Measurements from ENCODE around the gene IKZF2. TPM values are rescaled to one million over a fixed set of nuclear protein-coding genes. Genes with fewer than 3 reads are reported as not detected.
A peak's percentile ranks its signal among the peaks of the same experiment; 100 is the strongest.

The IKZF2 gene
- total RNA-seq, 1 experiment from 2014 or later, result 26.1 TPM

DNA sequence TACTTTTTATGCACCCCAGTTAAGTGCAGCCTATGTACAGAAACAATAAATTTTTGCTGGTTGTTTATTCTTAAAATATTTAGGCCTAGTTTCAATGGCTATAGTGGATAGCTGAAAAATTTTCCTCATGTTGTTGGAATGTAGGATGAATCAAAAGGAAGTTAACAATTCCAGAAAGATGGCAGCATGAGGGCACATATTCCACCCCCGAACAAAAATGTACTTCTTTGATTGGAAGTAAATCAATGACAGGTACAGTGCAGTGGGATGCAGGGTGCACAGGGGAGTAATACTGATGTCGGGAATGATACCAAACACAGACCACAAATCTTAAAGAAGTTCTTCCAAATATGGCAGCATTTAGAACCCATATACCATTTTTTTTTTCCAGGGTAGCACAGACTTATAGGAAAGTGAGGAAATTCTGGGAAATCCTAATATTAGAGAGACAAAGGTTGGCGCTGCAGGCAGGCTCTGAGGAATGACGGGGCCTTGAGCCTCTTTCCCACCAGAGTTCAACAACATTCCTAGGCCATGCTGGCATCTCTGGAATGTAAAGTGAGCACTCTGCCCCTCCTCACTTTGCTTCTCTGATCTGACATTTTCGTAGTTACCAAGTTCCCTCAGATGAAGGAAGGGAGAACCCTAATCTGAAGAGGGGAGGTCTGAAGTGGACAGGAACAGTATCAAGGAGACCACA lies 36.6 kb upstream of the IKZF2 start:
- TF ChIP-seq, protein P1, sequence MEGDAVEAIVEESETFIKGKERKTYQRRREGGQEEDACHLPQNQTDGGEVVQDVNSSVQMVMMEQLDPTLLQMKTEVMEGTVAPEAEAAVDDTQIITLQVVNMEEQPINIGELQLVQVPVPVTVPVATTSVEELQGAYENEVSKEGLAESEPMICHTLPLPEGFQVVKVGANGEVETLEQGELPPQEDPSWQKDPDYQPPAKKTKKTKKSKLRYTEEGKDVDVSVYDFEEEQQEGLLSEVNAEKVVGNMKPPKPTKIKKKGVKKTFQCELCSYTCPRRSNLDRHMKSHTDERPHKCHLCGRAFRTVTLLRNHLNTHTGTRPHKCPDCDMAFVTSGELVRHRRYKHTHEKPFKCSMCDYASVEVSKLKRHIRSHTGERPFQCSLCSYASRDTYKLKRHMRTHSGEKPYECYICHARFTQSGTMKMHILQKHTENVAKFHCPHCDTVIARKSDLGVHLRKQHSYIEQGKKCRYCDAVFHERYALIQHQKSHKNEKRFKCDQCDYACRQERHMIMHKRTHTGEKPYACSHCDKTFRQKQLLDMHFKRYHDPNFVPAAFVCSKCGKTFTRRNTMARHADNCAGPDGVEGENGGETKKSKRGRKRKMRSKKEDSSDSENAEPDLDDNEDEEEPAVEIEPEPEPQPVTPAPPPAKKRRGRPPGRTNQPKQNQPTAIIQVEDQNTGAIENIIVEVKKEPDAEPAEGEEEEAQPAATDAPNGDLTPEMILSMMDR (IDR thresholded peaks at IDR 0.05; ENCODE audit: unreplicated experiment), result no peak
- CTCF ChIA-PET, result no interaction called here
- peak; percentile 53 for DNase-seq
- H3K9me3 Mint-ChIP-seq (ENCODE audit: low read depth, unreplicated experiment), result no peaks in the 10 kb centered on the region
- peak overlapping the region; percentile 49 for H3K4me3 Mint-ChIP-seq (ENCODE audit: low read depth, unreplicated experiment)
- H3K4me1 Mint-ChIP-seq (ENCODE audit: low read depth, unreplicated experiment), result peaks cover 38% of the 10 kb centered on the region
- H3K36me3 Mint-ChIP-seq (ENCODE audit: insufficient read depth, unreplicated experiment), result peaks cover 5% of the 10 kb centered on the region
- no TSS peak for BruUV-seq (replicated peaks)
- intact Hi-C loops (cut with micrococcal nuclease; ENCODE audit: unreplicated experiment), result loop anchor here (2.0 kb wide), 1 partner anchor 51 kb away; no protein-coding TSS in a partner anchor
- H3K27ac Mint-ChIP-seq (ENCODE audit: unreplicated experiment), result peak overlapping the region; percentile 73
- no peaks in the 10 kb centered on the region for H3K27me3 Mint-ChIP-seq (ENCODE audit: unreplicated experiment)

DNA sequence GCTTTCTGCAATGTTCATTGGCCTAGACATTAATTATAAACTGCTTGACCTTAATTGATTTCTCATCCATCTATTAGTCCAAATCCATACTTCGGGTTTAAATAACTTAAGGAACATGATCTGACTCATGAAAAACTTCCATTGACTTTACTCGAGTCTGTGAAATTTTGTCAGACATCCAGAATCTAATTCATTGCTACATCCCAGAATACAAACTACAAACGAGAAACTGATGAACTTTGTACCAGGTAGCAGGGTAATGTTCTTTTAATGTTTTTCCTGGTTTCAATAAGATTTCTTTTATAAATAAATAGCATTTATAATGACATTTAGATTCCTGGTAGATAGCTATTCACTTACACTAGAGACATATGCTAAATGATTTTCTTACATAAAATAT lies 36.0 kb upstream of the IKZF2 start:
- Mint-ChIP-seq H3K4me1 (ENCODE audit: low read depth, unreplicated experiment) (peaks cover 38% of the 10 kb centered on the region), H3K4me3 (ENCODE audit: low read depth, unreplicated experiment) (no peak overlapping the region), H3K9me3 (ENCODE audit: low read depth, unreplicated experiment) (no peaks in the 10 kb centered on the region), H3K36me3 (ENCODE audit: insufficient read depth, unreplicated experiment) (peaks cover 5% of the 10 kb centered on the region), H3K27ac (ENCODE audit: unreplicated experiment) (peak overlapping the region; percentile 73), H3K27me3 (ENCODE audit: unreplicated experiment) (no peaks in the 10 kb centered on the region)
- intact Hi-C loops (cut with micrococcal nuclease; ENCODE audit: unreplicated experiment), result no loop called here
- TF ChIP-seq, protein P1 (IDR thresholded peaks at IDR 0.05; ENCODE audit: unreplicated experiment), result no peak
- DNase-seq, result no peak
- CTCF ChIA-PET, result no interaction called here
- BruUV-seq (replicated peaks), result no TSS peak

DNA sequence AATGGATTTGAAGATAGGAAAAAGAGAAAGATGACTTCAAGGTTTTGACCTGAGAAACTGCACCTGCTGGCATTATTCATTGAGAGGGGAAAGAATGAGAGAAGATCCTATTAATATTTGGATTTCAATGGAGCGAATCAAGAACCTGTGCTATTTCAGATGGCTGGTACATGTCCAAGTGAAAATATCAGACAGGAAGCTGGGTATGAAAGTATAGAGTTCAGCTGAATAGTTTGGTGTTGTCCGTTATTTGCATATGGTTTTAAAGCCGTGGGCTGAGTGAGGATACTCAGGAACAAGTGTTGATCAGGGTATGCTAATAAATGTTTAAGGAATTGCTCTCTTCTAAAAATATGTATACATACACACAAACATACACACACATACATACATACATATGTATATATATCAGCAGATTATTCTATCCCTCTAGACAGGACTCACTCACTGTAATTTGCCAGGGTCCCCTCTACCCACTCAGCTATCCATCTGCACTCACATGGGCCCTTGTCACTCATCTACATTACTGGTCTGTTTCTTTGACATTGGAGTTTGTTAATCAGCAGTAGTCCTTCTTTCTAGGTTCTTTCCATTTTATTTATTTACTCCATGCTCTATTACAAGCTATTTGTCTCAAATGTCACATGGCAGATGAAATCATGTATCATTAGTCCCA lies 33.9 kb upstream of the IKZF2 start:
- Mint-ChIP-seq H3K27me3 (ENCODE audit: unreplicated experiment) (no peaks in the 10 kb centered on the region), H3K9me3 (ENCODE audit: low read depth, unreplicated experiment) (no peaks in the 10 kb centered on the region), H3K4me1 (ENCODE audit: low read depth, unreplicated experiment) (peaks cover 38% of the 10 kb centered on the region), H3K36me3 (ENCODE audit: insufficient read depth, unreplicated experiment) (peaks cover 5% of the 10 kb centered on the region), H3K4me3 (ENCODE audit: low read depth, unreplicated experiment) (no peak overlapping the region), H3K27ac (ENCODE audit: unreplicated experiment) (no peak overlapping the region)
- DNase-seq, result no peak
- intact Hi-C loops (cut with micrococcal nuclease; ENCODE audit: unreplicated experiment), result no loop called here
- BruUV-seq (replicated peaks), result no TSS peak
- CTCF ChIA-PET, result no interaction called here
- TF ChIP-seq, protein P1 (IDR thresholded peaks at IDR 0.05; ENCODE audit: unreplicated experiment), result no peak

DNA sequence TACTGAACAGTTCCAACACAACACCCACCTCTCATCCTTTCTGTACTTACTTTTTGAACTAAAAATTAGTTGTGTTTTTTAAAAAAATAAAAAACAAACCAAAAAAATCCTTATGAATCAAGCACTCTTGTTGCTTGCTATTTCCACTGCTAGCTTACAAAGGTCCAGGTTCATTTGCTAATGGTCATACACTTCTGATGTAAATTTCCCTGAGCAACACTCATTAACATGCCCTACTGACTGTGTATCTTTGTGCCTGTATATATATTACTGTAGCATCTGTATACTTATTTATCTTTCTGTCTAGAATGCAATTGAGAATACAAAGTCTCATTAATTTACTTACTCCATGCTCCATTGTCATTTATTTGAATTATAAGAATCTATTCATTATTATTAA lies 30.3 kb upstream of the IKZF2 start:
- intact Hi-C loops (cut with micrococcal nuclease; ENCODE audit: unreplicated experiment), result no loop called here
- DNase-seq, result no peak
- no TSS peak for BruUV-seq (replicated peaks)
- TF ChIP-seq, protein P1 (IDR thresholded peaks at IDR 0.05; ENCODE audit: unreplicated experiment), result no peak
- Mint-ChIP-seq H3K4me1 (ENCODE audit: low read depth, unreplicated experiment) (peaks cover 35% of the 10 kb centered on the region), H3K36me3 (ENCODE audit: insufficient read depth, unreplicated experiment) (no peaks in the 10 kb centered on the region), H3K4me3 (ENCODE audit: low read depth, unreplicated experiment) (no peak overlapping the region), H3K27ac (ENCODE audit: unreplicated experiment) (no peak overlapping the region), H3K27me3 (ENCODE audit: unreplicated experiment) (no peaks in the 10 kb centered on the region), H3K9me3 (ENCODE audit: low read depth, unreplicated experiment) (no peaks in the 10 kb centered on the region)
- CTCF ChIA-PET, result no interaction called here

Data from Calu3 (cell line).